ENCODE data around the gene DNAH7.
"Not testable (repeated sequence)": the region's sequence is repeated elsewhere in the genome, so short reads cannot be mapped to it uniquely, and the experiment has no call there.

The DNAH7 gene

GRCh38 chr2:195984923-195985726 is 83.5 kb downstream of the DNAH7 start:
- no peak for DNase-seq (ENCODE audit: low read depth in 1 of 2, low spot score in 1 of 2)

- DNase-seq (ENCODE audit: low read depth in 1 of 2, low spot score in 1 of 2) = no peak
These were observed 101.3 kb downstream of the DNAH7 start for GRCh38 chr2:195967336-195967735.

GRCh38 chr2:195961873-195962272 is 106.8 kb downstream of the DNAH7 start:
- no peak for DNase-seq (ENCODE audit: low read depth in 1 of 2, low spot score in 1 of 2)

GRCh38 chr2:195959341-195959740 is 109.3 kb downstream of the DNAH7 start:
- no peak for DNase-seq (ENCODE audit: low read depth in 1 of 2, low spot score in 1 of 2)

GRCh38 chr2:195956725-195957124 is 111.9 kb downstream of the DNAH7 start:
- no peak for DNase-seq (ENCODE audit: low read depth in 1 of 2, low spot score in 1 of 2)

GRCh38 chr2:195945056-195945455 is 123.6 kb downstream of the DNAH7 start:
- no peak for DNase-seq (ENCODE audit: low read depth in 1 of 2, low spot score in 1 of 2)

- no peak for DNase-seq (ENCODE audit: low read depth in 1 of 2, low spot score in 1 of 2)
These were observed 131.5 kb downstream of the DNAH7 start for GRCh38 chr2:195937176-195937575.

- no peak for DNase-seq (ENCODE audit: low read depth in 1 of 2, low spot score in 1 of 2)
These were observed 134.2 kb downstream of the DNAH7 start for GRCh38 chr2:195934484-195934883.

- no peak for DNase-seq (ENCODE audit: low read depth in 1 of 2, low spot score in 1 of 2)
These were observed 139.1 kb downstream of the DNAH7 start for GRCh38 chr2:195929531-195929930.

GRCh38 chr2:195925120-195925519 is 143.5 kb downstream of the DNAH7 start:
- DNase-seq (ENCODE audit: low read depth in 1 of 2, low spot score in 1 of 2) = no peak

- DNase-seq (ENCODE audit: low read depth in 1 of 2, low spot score in 1 of 2) = no peak
These were observed 144.7 kb downstream of the DNAH7 start for GRCh38 chr2:195923889-195924288.

- DNase-seq (ENCODE audit: low read depth in 1 of 2, low spot score in 1 of 2) = not testable (repeated sequence)
These were observed 151.5 kb downstream of the DNAH7 start for GRCh38 chr2:195917021-195917600.

GRCh38 chr2:195912079-195912478 is 156.6 kb downstream of the DNAH7 start:
- no peak for DNase-seq (ENCODE audit: low read depth in 1 of 2, low spot score in 1 of 2)

- no peak for DNase-seq (ENCODE audit: low read depth in 1 of 2, low spot score in 1 of 2)
These were observed 158.1 kb downstream of the DNAH7 start for GRCh38 chr2:195910570-195910969.

- DNase-seq (ENCODE audit: low read depth in 1 of 2, low spot score in 1 of 2) = no peak
These were observed 158.7 kb downstream of the DNAH7 start for GRCh38 chr2:195909926-195910325.

- no peak for DNase-seq (ENCODE audit: low read depth in 1 of 2, low spot score in 1 of 2)
These were observed 161.2 kb downstream of the DNAH7 start for GRCh38 chr2:195907474-195907873.

GRCh38 chr2:195903956-195904355 is 164.7 kb downstream of the DNAH7 start:
- DNase-seq (ENCODE audit: low read depth in 1 of 2, low spot score in 1 of 2) = no peak

GRCh38 chr2:195902857-195903256 is 165.8 kb downstream of the DNAH7 start:
- DNase-seq (ENCODE audit: low read depth in 1 of 2, low spot score in 1 of 2) = no peak

GRCh38 chr2:195899226-195899625 is 169.4 kb downstream of the DNAH7 start:
- no peak for DNase-seq (ENCODE audit: low read depth in 1 of 2, low spot score in 1 of 2)

- no peak for DNase-seq (ENCODE audit: low read depth in 1 of 2, low spot score in 1 of 2)
These were observed 170.0 kb downstream of the DNAH7 start for GRCh38 chr2:195898505-195899191.

GRCh38 chr2:195891081-195891480 is 177.6 kb downstream of the DNAH7 start:
- DNase-seq (ENCODE audit: low read depth in 1 of 2, low spot score in 1 of 2) = no peak

GRCh38 chr2:195879153-195879552 is 189.5 kb downstream of the DNAH7 start:
- DNase-seq (ENCODE audit: low read depth in 1 of 2, low spot score in 1 of 2) = no peak

Data from activated T-helper 1 cell treated with anti-CD3 and anti-CD28 coated beads, Interleukin-2, amount 50 U/mL, for 16 hours (primary cell).